Uterus (tissue), 2 donors: ENCODE data around the gene XKR3.
"Not testable (repeated sequence)": the region's sequence is repeated elsewhere in the genome, so short reads cannot be mapped to it uniquely, and the experiment has no call there.

Experiments used
- CTCF ChIP-seq, 4 experiments: fragments of 200-600 bp in 2 of 4; fragments of 450-650 bp in 2 of 4; sonication (generic) in 2 of 4; IDR thresholded peaks; one replicate each; pipeline ENCODE4 v1.5.1; 2016 to 2019; ENCODE audit warnings: antibody characterized with exemption in 4 of 4, mild to moderate bottlenecking in 2 of 4, moderate library complexity in 1 of 4
- POLR2A ChIP-seq, 2 donors: fragments of 450-650 bp; IDR thresholded peaks; one replicate each; pipeline ENCODE4 v1.6.1; 2016; ENCODE audit warnings: antibody characterized with exemption in 2 of 2, mild to moderate bottlenecking in 1 of 2, moderate library complexity in 1 of 2

GRCh38 chr22:16851268-16851996, 26.2 kb upstream of the XKR3 start:
- TF ChIP-seq CTCF, POLR2A (IDR thresholded peaks at IDR 0.05): not testable (repeated sequence)
